SKM-1 treated with dmso at 0.1 percent for 144 hours (cell line): Measurements from ENCODE around the gene C1orf115.
"Not testable (repeated sequence)": the region's sequence is repeated elsewhere in the genome, so short reads cannot be mapped to it uniquely, and the experiment has no call there.

ENCODE experiments used
- DNase-seq: peaks from one replicate; lab custom pipeline; 2025; ENCODE audit not compliant: unreplicated experiment; lab: John Stamatoyannopoulos, UW

Gene C1orf115

DNA sequence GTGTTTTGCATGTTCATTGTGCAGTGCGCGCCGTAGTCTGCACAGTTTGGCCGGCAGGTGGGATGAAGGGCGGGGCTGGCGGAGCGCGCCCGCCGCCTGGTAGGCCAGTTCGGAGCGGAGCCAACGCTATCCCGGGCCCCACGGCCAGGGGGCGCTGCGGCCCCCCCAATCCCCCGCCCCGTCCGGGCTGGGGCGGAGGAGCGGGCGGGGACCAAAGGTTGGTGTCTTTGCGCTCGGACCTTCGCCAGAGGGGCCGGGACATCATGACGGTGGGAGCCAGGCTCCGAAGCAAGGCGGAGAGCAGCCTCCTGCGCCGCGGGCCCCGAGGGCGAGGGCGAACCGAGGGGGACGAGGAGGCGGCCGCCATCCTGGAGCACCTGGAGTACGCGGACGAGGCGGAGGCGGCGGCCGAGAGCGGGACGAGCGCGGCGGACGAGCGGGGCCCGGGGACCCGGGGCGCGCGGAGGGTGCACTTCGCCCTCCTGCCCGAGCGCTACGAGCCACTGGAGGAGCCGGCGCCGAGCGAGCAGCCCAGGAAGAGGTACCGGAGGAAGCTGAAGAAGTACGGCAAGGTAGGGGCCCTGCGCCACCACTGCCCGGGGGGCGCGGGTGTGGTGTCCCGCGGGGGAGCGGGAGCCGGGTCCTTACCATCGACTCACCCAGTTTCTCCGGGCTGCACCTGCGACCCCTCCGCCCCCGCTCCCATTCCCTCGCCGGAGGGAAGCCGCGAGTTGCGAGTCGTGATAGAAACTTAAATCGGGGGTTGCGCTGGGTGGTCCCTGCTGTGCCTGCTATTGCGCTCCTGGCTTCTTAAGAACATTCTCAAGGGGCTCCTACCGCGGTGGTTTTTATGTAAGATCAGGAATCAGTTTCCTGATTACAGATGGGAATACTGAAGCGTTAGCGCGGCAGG lies at the start of gene C1orf115:
C1orf115 (plus strand) TSS at position 224 of the 913 bp plus-strand sequence; CDS start at position 264, 40 bp downstream.
- peak; percentile 66 for DNase-seq

DNA sequence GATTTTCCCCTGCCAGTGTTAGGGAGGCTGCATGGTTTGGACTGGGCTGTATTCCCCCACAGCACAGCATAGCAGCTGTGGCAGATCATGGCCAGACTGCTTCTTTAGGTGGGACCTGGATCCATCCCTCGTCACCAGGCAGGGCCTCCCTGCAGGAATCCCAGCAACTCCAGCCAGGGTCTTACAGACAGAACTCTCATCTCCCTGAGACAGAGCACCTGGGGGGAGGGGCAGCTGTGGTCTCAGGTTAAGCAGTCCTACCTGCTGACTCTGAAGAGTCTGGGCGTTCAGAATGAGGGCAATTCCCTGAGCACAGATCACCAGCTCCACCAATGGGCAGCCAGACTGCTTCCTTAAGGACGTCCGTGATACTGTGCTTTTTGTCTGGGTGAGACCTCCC lies 47.9 kb upstream of the C1orf115 start:
- DNase-seq, result no peak

GRCh38 chr1:220652995-220653394 lies 37.2 kb upstream of the C1orf115 start:
- DNase-seq, result no peak

DNA sequence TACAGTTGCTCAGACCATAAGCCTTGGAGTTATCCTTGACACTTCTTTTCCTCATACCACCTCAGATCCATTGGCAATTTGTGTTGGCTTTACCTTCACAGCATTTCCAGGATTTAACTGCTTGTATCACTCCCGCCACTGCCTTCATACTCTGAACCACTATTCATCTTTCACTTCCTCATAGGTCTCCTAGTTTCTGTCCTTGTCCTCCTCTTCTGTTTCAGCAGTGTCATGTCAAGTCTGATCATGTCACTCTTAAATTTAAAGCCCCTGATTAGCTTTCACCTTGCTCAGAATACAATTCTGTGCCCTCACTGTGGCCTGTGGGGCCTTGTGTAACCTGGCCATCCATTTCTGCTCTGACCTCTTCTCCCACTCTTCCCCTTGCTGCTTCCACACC lies 34.7 kb upstream of the C1orf115 start:
- peak; percentile 17 for DNase-seq

DNA sequence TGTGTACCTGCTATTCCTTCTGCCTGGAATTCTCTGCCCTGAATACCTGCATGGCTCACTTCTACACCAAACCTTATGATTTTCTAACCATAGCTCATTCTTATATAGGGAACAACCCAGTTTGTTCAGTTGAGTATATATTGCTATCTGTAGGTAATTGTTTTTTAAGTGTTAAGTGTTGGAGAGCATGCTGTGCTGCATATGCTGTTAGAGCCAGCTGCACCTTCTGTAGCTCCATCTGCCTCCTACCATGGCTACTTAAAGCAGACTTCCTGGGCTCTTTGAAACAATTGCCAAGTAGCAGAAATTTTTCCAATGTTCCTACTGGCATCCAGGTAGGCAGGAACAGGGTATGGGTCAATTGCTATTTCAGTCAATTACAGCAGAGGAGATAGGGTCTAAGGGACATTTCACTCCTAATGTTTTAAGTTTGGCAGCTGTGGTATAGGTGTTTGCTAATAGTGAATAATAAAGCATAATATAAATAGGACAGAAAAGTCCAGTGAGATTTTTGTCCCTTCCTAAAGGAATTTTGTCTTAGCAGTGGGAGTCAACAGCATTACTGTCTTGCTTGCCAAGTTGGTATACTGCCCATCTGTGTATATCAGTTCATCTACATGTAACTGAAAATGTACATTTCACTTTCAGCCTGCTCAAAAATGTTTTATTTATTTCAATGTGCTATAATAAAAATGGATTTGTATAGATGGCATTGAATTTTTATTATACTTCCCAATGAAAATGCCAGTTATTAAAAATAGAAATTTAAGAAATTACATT lies 34.0 kb upstream of the C1orf115 start:
- DNase-seq, result no peak

GRCh38 chr1:220666349-220666748 lies 23.8 kb upstream of the C1orf115 start:
- no peak for DNase-seq

- DNase-seq, result no peak
Observed at GRCh38 chr1:220669005-220669404, 21.2 kb upstream of the C1orf115 start.

DNA sequence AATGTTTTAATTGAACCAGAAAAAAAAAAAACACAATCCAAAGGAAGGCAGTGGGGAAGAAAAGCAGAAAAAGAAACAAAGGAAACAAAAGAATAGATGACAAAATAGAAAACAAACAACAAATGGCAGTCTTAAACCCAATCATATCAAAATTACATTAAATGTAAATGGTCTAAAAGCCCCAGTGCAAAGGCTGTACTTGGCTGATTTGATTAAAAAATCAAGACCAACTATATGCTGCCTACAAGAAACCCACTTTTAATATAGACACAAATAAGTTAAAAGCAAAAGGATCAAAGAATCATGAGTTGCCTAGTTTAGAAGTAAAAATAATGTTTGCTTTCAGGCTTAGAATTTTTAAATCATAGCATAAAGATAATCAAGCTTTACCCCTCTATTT lies 19.8 kb upstream of the C1orf115 start:
- DNase-seq, result no peak

DNA sequence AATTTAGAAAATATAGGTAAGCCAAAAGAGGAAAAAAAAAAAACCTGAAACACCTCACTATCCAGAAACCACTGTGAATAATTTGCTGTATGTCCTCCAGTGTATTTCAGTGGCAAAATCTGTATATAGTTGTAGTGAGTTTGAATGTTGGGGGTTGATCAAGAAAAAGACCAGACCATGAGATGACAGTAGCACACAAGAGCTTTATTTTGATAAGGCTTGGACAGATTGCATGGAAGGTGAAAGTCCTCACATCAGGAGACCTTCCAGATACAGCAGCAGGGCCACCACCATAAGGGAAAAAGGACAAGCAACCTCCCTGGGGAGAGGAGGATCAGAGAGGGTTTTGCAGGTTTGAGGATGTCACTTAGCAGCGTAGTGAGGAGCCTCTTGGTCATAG lies 16.2 kb upstream of the C1orf115 start:
- no peak for DNase-seq

DNA sequence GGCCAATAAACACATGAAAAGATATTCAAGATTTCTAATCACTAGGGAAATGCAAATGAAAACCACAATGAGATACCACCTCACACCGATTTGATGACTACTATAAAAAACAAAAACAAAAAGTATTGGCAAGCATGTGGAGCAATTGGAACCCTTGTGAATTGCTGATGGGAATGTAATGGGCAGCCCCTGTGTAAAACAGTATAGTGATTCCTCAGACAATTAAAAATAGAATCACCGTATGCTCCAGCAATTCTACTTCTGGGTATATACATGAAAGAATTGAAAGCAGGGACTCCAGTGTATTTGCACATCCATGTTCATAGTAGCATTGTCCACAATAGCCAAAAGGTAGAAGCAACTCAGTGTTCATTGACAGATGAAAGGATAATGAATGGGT lies 12.9 kb upstream of the C1orf115 start:
- DNase-seq, result no peak

- peak; percentile 37 for DNase-seq
Observed at GRCh38 chr1:220680085-220680687, 10.0 kb upstream of the C1orf115 start.

DNA sequence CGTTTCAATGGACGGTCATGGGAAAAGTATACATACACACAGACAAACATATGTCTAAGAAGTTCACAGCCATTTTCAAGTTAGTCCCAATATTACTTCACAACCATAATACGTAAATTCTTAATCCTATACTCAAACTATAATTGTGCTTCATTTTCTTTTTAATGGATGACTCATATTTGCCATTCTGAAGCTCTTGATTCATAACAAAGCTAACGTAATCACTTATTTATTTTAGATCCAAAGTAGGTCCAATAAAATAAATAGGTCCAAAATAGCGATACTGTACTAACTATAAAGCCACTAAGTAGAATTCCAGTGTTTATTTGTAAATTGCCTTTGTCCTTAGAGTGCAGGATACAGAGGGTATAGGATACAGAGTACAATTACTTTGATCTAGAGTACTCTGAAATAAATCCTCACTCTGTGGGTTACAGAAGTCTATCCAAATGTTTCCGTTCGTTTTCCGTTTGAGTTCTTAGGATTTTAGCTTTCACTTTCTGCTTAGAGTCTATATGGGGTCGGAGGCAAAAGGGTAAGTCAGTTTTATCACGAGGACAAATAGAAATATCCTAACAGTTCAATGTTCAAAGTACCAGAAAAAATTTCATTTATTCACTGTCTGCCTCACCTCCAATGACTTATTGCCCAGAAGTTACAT lies 8.8 kb upstream of the C1orf115 start:
- no peak for DNase-seq

DNA sequence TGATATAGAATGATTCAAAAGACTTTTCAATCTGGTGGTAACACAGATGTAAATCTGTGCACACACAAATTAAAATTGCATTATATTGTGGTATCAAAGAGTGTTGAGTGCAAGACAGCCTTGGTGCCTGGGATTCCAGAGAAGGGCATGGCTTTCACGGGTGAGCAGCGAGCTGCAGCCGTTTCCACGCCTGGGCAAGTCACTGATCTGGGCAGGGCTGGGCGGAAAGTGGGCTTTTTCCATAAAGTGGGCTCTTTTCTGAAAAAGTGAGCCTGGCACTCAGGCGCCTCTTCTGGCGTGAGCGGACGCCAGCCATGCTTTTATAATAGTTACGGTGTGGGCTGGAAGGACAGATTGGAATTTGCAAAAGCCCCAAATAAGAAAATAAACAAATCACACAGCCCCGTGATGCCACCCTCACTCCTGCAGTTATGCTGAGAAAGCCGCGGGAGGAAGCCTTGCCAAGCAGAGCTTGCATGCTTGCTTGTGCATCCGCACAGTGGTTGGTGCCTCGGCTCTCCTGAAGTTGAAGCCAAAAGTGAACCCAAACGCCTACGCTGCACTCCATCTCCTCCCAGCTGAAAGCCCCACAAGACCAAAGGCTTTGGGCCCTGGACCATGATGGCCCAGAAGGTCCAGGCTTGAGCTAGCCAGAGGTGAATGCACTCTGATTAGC lies 7.1 kb upstream of the C1orf115 start:
- no peak for DNase-seq

- DNase-seq, result not testable (repeated sequence)
Observed at GRCh38 chr1:220683716-220684115, 6.4 kb upstream of the C1orf115 start.

DNA sequence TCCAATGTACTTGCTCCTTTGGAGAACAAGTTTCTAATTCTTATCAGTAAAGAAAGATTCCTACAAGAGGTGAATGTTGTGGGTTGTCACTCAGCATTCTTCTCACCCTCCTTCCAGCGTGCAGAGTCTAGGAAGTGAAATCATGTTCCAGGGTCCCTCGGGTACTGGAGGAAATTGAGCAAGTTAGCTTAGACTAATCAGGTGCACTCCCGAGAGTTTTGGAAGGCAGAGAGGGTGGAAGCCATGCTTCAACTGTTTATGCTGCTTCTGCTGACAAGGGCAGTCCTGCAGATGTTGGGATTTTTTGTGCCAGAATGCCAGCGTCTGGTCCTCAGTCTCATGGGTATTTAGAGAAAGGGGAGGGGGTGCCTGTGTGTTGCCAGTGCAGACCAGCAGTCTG lies 5.3 kb upstream of the C1orf115 start:
- peak; percentile 38 for DNase-seq

DNA sequence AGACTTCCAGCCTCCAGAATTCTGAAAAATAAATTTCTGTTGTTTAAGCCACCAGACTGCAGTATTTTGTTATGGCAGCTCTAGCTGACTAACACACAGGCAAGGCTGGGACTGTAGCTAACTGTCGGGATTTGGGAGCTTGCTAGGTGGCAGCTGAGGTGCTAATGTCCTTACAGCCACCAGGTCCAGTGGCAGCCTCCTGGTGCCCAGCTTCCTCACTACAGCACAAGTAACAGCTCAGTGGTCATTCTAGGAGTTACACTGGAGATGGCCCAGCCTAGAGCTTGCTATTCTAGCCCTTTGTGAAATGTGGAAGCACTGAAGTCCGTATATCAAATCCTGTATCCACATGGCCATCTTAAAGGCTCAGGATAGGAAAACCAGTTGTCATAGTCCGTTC lies 4.3 kb upstream of the C1orf115 start:
- DNase-seq, result peak; percentile 37

- DNase-seq, result no peak
Observed at GRCh38 chr1:220687809-220688208, 2.4 kb upstream of the C1orf115 start.

DNA sequence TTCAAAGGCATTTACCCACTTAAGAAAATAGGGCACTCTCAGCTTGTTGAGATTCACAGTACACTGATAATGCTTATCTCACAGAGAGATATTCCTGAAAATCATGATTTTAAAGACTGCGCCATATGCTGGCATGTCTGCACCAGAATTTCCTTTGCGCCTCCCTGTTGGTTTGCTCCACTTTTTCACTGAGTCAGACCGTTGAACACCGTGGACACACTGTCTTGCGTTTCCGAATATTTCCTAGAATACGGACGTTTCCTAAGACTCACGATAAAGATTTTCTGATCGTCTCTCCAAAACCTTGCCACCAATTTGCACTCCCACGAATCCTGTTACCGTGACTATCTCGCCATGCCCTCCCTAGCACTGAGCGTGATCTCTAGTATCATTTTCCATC lies 497 bp upstream of the C1orf115 start:
- no peak for DNase-seq

GRCh38 chr1:220691053-220691684 lies 1.0 kb downstream of the C1orf115 start:
- DNase-seq, result no peak
